HepG2 (cell line): ENCODE results near the gene THADA. TPM values are rescaled to one million over a fixed set of nuclear protein-coding genes. Genes with fewer than 3 reads are reported as not detected.

Experiments used
- ATAC-seq: fragments of 200-7000 bp; cut with Tn5 transposase; 3 replicates; pipeline ENCODE4 v1.9.1; 2020; ENCODE audit warnings: mild to moderate bottlenecking, moderate library complexity
- BruUV-seq: library from RNA; stranded (reverse); fragments of 400-500 nt; replicated peaks from 2 replicates; lab custom pipeline; 2021; lab: Mats Ljungman, UMichigan
- CTCF ChIA-PET: fragments of 300-600 bp; formaldehyde crosslinking; extraction: SDS; loops from one replicate; lab custom pipeline; 2021; ENCODE audit warnings: low total read pairs, inconsistent platforms, low intra/inter-chr PET ratio; lab: Yijun Ruan, JAX
- POLR2A ChIA-PET: fragments of 350-600 bp; sonication (Branson Sonifier 250); formaldehyde crosslinking; loops from one replicate; lab custom pipeline; 2020; ENCODE audit warnings: antibody characterized with exemption, inconsistent platforms; lab: Yijun Ruan, JAX
- DNase-seq: peaks from one replicate; pipeline ENCODE4 v3.0.0-alpha.2; 2015; ENCODE audit warnings: low spot score
- FAIRE-seq: peaks from 3 replicates; lab custom pipeline; 2011; peaks lifted over from hg19 to GRCh38; lab: Jason Lieb, UNC
- H2AFZ ChIP-seq: one replicate; pipeline ENCODE4 v1.6.1; 2011; ENCODE audit warnings: low read length, inconsistent platforms
- H3K27ac ChIP-seq: fragments of 300-600 bp; 3 replicates; pipeline ENCODE4 v1.8.0; 2011; ENCODE audit warnings: mixed run types, mild to moderate bottlenecking, mixed read lengths, low read length, inconsistent platforms; ENCODE audit not compliant: insufficient read depth; ENCODE audit errors: extremely low read length
- H3K27me3 ChIP-seq, 2 experiments: fragments of 200-600 bp in 1 of 2; 2 replicates in 1 of 2; 3 replicates in 1 of 2; pipeline versions ENCODE4 v1.6.0 to v1.8.0; 2011; ENCODE audit warnings: low read length in 2 of 2, mild to moderate bottlenecking in 2 of 2, moderate library complexity in 2 of 2, inconsistent platforms in 1 of 2; ENCODE audit not compliant: insufficient read depth in 2 of 2, control insufficient read depth in 1 of 2
- H3K36me3 ChIP-seq, 2 experiments: fragments of 200-600 bp in 1 of 2; replicated peaks in 1 of 2; 2 replicates in 1 of 2; 3 replicates in 1 of 2; pipeline versions ENCODE4 v1.5.1 to v1.8.0; 2011; ENCODE audit warnings: low read length in 2 of 2, inconsistent platforms in 1 of 2; ENCODE audit not compliant: insufficient read depth in 2 of 2, control insufficient read depth in 1 of 2
- H3K4me1 ChIP-seq: 2 replicates; pipeline ENCODE4 v1.5.1; 2012; ENCODE audit warnings: low read length, inconsistent platforms; ENCODE audit not compliant: insufficient read depth
- H3K4me2 ChIP-seq: 2 replicates; pipeline ENCODE4 v1.6.0; 2011; ENCODE audit warnings: low read depth, low read length, inconsistent platforms
- H3K4me3 ChIP-seq, 3 experiments: fragments of 200-600 bp in 1 of 3; sonication (generic), shearing (Covaris generic) in 1 of 3; replicated peaks in 1 of 3; 2 replicates each; pipeline ENCODE4 v1.5.1; 2011 to 2016; ENCODE audit warnings: low read length in 3 of 3, inconsistent platforms in 2 of 3, low read depth in 2 of 3, mild to moderate bottlenecking in 2 of 3, control low read depth in 1 of 3, mixed read lengths in 1 of 3; ENCODE audit not compliant: insufficient read depth in 1 of 3
- H3K79me2 ChIP-seq: one replicate; pipeline ENCODE4 v1.6.1; 2011; ENCODE audit warnings: low read length, inconsistent platforms; ENCODE audit not compliant: insufficient read depth
- H3K9ac ChIP-seq: 2 replicates; pipeline ENCODE4 v1.6.0; 2011; ENCODE audit warnings: mild to moderate bottlenecking, low read depth, low read length, inconsistent platforms; ENCODE audit not compliant: insufficient read depth
- H3K9me3 ChIP-seq: 2 replicates; pipeline ENCODE4 v1.5.1; 2012; ENCODE audit warnings: mild to moderate bottlenecking, low read length
- H4K20me1 ChIP-seq: 2 replicates; pipeline ENCODE4 v1.6.0; 2011; ENCODE audit warnings: inconsistent platforms, mild to moderate bottlenecking, low read length, moderate library complexity; ENCODE audit not compliant: insufficient read depth
- ZNF570 ChIP-seq: sonication (generic); formaldehyde crosslinking; IDR thresholded peaks from 2 replicates; pipeline ENCODE4 v1.4.0; 2020; ENCODE audit warnings: mild to moderate bottlenecking, missing genetic modification reagents, borderline replicate concordance
- ZNF674 ChIP-seq: sonication (generic); formaldehyde crosslinking; IDR thresholded peaks from 2 replicates; pipeline ENCODE4 v1.5.0; 2020; ENCODE audit warnings: low read depth, mild to moderate bottlenecking, missing genetic modification reagents
- ZNF772 ChIP-seq: sonication (generic); formaldehyde crosslinking; IDR thresholded peaks from 2 replicates; pipeline ENCODE4 v1.5.0; 2020; ENCODE audit warnings: mild to moderate bottlenecking, missing genetic modification reagents
- WGBS: methylation state at CpG from one replicate; pipeline ENCODE4 v1.1.6; 2017; ENCODE audit warnings: low lambda C conversion rate; 5-methylcytosine and 5-hydroxymethylcytosine counted together
- in situ Hi-C: cut with HindIII; loops from 2 replicates; pipeline ENCODE4 v1.10.0; 2017; ENCODE audit warnings: low pct_unique_long_range_greater_than_20kb; ENCODE audit not compliant: extremely low pct_ligation_motif_present
- intact Hi-C: fragments of 100-400 bp; cut with micrococcal nuclease; formaldehyde crosslinking; loops from one replicate; pipeline ENCODE4 v1.10.0; 2022; ENCODE audit not compliant: unreplicated experiment
- polyA plus RNA-seq, 8 experiments: library from polyadenylated mRNA; depleted of rRNA in 3 of 8; stranded (reverse) in 7 of 8; unstranded in 1 of 8; fragments of >200 nt; fragmentation: Illumina TruSeq in 4 of 8; extraction: Trizol in 4 of 8; gene quantifications; 2 replicates each; pipeline versions ENCODE4 v1.2.1 to v1.2.3, GENCODE V29; 2011 to 2016; ENCODE audit warnings: low read depth in 4 of 8, missing spikeins in 1 of 8, mixed read lengths in 1 of 8; ENCODE audit not compliant: insufficient read depth in 1 of 8
- total RNA-seq, 5 experiments: library from RNA; depleted of rRNA; stranded (reverse); fragments of >200 nt; fragmentation: Illumina TruSeq; extraction: Trizol; gene quantifications; 2 replicates each; pipeline ENCODE4 v1.2.3, GENCODE V29; 2016; ENCODE audit warnings: low read depth in 1 of 5
- TF ChIP-seq, protein P1 (sequence below): sonication (generic); formaldehyde crosslinking; IDR thresholded peaks from 2 replicates; pipeline ENCODE4 v1.9.0; 2021; ENCODE audit warnings: missing genetic modification reagents, borderline replicate concordance
- TF ChIP-seq, protein P2 (sequence below): sonication (generic); formaldehyde crosslinking; IDR thresholded peaks from 2 replicates; pipeline ENCODE4 v1.4.0; 2020; ENCODE audit warnings: missing genetic modification reagents, borderline replicate concordance
- TF ChIP-seq, protein P3 (sequence below), 2 experiments: sonication (generic) in 1 of 2; formaldehyde crosslinking in 1 of 2; IDR thresholded peaks; 2 replicates each; pipeline versions ENCODE4 v1.6.1 to v1.9.0; 2014 to 2022; ENCODE audit warnings: antibody characterized with exemption in 1 of 2, borderline replicate concordance in 1 of 2, inconsistent platforms in 1 of 2, low read depth in 1 of 2, missing genetic modification reagents in 1 of 2
- TF ChIP-seq, protein P4 (sequence below): sonication (generic); formaldehyde crosslinking; IDR thresholded peaks from 2 replicates; pipeline ENCODE4 v1.5.0; 2020; ENCODE audit warnings: mild to moderate bottlenecking, missing genetic modification reagents

THADA gene
- total and polyA plus RNA-seq, 2 of the 13 experiments (the other 11 are each of a cell fraction or from before 2014, with no cell fraction given): 12.7 to 21.7 TPM

DNA sequence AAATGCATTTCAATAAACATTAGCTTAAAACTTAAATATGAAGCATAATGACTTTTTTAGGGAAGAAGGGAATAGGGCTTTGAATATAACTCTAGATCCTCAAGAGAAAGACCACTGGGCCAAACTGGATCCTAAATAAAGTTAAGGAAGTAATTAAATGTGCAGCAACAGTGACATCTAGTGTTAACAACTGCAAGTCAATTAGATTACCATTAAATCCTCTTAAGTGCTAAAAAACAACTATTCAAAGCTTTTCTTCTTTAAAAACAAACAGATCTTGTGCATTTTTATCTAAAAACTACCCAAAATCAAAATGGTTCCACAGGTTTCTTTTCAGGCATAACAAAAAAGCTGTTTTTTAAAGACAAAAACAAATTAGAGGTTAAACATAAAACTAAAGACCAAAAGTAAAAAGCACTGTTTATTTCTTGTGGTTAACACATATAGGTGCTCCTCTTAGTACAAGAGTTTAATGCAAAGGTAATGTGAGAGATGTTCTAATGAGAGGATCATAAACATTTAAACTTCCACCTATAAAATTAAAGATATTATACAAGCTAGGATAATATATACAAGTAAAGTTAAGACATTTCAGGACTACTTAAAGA lies 111.4 kb downstream of the THADA start (continued):
- TF ChIP-seq, protein P1, sequence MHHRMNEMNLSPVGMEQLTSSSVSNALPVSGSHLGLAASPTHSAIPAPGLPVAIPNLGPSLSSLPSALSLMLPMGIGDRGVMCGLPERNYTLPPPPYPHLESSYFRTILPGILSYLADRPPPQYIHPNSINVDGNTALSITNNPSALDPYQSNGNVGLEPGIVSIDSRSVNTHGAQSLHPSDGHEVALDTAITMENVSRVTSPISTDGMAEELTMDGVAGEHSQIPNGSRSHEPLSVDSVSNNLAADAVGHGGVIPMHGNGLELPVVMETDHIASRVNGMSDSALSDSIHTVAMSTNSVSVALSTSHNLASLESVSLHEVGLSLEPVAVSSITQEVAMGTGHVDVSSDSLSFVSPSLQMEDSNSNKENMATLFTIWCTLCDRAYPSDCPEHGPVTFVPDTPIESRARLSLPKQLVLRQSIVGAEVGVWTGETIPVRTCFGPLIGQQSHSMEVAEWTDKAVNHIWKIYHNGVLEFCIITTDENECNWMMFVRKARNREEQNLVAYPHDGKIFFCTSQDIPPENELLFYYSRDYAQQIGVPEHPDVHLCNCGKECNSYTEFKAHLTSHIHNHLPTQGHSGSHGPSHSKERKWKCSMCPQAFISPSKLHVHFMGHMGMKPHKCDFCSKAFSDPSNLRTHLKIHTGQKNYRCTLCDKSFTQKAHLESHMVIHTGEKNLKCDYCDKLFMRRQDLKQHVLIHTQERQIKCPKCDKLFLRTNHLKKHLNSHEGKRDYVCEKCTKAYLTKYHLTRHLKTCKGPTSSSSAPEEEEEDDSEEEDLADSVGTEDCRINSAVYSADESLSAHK (CRISPR knock-in tag): no peak
- TF ChIP-seq ZNF772 (no peak), ZNF570 (CRISPR knock-in tag) (no peak)
- TF ChIP-seq, protein P2, sequence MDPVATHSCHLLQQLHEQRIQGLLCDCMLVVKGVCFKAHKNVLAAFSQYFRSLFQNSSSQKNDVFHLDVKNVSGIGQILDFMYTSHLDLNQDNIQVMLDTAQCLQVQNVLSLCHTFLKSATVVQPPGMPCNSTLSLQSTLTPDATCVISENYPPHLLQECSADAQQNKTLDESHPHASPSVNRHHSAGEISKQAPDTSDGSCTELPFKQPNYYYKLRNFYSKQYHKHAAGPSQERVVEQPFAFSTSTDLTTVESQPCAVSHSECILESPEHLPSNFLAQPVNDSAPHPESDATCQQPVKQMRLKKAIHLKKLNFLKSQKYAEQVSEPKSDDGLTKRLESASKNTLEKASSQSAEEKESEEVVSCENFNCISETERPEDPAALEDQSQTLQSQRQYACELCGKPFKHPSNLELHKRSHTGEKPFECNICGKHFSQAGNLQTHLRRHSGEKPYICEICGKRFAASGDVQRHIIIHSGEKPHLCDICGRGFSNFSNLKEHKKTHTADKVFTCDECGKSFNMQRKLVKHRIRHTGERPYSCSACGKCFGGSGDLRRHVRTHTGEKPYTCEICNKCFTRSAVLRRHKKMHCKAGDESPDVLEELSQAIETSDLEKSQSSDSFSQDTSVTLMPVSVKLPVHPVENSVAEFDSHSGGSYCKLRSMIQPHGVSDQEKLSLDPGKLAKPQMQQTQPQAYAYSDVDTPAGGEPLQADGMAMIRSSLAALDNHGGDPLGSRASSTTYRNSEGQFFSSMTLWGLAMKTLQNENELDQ (CRISPR knock-in tag): no peak

DNA sequence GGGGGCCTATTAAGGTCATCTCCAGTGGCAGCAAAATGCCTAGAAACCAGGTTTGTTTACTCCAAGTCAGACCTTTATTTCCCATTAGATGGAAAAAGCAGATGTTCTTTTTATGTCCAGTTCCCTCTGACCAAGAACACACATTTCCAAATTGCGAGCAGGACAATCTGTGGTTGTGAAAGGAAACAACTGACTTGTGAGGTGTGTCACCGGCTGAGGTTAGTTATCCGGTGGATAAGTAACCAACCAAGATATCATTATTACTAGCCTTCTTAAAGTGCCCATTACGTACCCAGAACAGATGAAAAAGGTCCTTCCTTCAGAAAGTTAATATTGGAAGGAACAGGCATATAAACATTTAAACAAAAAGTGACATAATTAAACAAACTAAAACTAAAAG lies 112.9 kb downstream of the THADA start:
- CTCF ChIA-PET: interaction anchor here (2.0 to 2.4 kb wide), 2 partner anchors 252 to 459 kb away, joined by 7 to 17 read pairs; no protein-coding TSS in a partner anchor
- Histone ChIP-seq H3K9me3 (no peaks in the 10 kb centered on the region), H2AFZ (no peak overlapping the region), H3K27ac (no peak overlapping the region), H4K20me1 (no peaks in the 10 kb centered on the region), H3K79me2 (no peaks in the 10 kb centered on the region), H3K4me2 (no peak overlapping the region), H3K9ac (no peak overlapping the region), H3K4me1 (peaks cover 24% of the 10 kb centered on the region), H3K27me3 (no peaks in the 10 kb centered on the region), H3K36me3 (peaks cover 3 to 4% of the 10 kb centered on the region in 2 experiments; a peak in 2 of 5 replicates), H3K4me3 (no peak overlapping the region)
- no peak for ATAC-seq
- intact Hi-C loops (loop anchor here (5.0 to 10.0 kb wide), 3 partner anchors 461 to 628 kb away; no protein-coding TSS in a partner anchor), in situ Hi-C loops (loop anchor here (5.0 to 10.0 kb wide), 5 partner anchors 251 to 628 kb away; no protein-coding TSS in a partner anchor)
- POLR2A ChIA-PET: no interaction called here
- no peak for DNase-seq
- no TSS peak for BruUV-seq
- FAIRE-seq: no peak
- WGBS: 92% methylated on average over 4 of the region's 4 CpGs
- TF ChIP-seq, protein P3, sequence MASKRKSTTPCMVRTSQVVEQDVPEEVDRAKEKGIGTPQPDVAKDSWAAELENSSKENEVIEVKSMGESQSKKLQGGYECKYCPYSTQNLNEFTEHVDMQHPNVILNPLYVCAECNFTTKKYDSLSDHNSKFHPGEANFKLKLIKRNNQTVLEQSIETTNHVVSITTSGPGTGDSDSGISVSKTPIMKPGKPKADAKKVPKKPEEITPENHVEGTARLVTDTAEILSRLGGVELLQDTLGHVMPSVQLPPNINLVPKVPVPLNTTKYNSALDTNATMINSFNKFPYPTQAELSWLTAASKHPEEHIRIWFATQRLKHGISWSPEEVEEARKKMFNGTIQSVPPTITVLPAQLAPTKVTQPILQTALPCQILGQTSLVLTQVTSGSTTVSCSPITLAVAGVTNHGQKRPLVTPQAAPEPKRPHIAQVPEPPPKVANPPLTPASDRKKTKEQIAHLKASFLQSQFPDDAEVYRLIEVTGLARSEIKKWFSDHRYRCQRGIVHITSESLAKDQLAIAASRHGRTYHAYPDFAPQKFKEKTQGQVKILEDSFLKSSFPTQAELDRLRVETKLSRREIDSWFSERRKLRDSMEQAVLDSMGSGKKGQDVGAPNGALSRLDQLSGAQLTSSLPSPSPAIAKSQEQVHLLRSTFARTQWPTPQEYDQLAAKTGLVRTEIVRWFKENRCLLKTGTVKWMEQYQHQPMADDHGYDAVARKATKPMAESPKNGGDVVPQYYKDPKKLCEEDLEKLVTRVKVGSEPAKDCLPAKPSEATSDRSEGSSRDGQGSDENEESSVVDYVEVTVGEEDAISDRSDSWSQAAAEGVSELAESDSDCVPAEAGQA (IDR thresholded peaks at IDR 0.05; ENCODE audit: low read depth): no peak
- TF ChIP-seq, protein P3 (CRISPR knock-in tag; IDR thresholded peaks at IDR 0.05; ENCODE audit: borderline replicate concordance): no peak
- TF ChIP-seq ZNF674 (CRISPR knock-in tag): no peak
- TF ChIP-seq, protein P4, sequence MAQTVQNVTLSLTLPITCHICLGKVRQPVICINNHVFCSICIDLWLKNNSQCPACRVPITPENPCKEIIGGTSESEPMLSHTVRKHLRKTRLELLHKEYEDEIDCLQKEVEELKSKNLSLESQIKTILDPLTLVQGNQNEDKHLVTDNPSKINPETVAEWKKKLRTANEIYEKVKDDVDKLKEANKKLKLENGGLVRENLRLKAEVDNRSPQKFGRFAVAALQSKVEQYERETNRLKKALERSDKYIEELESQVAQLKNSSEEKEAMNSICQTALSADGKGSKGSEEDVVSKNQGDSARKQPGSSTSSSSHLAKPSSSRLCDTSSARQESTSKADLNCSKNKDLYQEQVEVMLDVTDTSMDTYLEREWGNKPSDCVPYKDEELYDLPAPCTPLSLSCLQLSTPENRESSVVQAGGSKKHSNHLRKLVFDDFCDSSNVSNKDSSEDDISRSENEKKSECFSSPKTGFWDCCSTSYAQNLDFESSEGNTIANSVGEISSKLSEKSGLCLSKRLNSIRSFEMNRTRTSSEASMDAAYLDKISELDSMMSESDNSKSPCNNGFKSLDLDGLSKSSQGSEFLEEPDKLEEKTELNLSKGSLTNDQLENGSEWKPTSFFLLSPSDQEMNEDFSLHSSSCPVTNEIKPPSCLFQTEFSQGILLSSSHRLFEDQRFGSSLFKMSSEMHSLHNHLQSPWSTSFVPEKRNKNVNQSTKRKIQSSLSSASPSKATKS (CRISPR knock-in tag): no peak
